ENCODE results near the gene MAD1L1.

GRCh38 chr7:2282185-2282751, 49.5 kb upstream of the MAD1L1 start:
- TF ChIP-seq CTCF (IDR thresholded peaks at IDR 0.05; ENCODE audit: extremely low read depth in 1 of 2, insufficient read depth in 1 of 2, low read depth in 1 of 2, low read length in 2 of 2), result no peak
- no peak for TF ChIP-seq POLR2A (IDR thresholded peaks at IDR 0.05; ENCODE audit: low read depth, low read length)
- TF ChIP-seq EZH2 (IDR thresholded peaks at IDR 0.05; ENCODE audit: borderline replicate concordance, low read depth, low read length, severe bottlenecking), result no peak
- no peak for TF ChIP-seq POLR2AphosphoS5 (IDR thresholded peaks at IDR 0.05; ENCODE audit: insufficient read depth, low read depth, low read length)
- TF ChIP-seq MYC (IDR thresholded peaks at IDR 0.05; ENCODE audit: low read depth, low read length), result no peak
